Thyroid gland (tissue), 4 donors: ENCODE measurements around the gene ZKSCAN3. TPM values are rescaled to one million over a fixed set of nuclear protein-coding genes. Genes with fewer than 3 reads are reported as not detected.

Experiments
- DNase-seq, 2 donors: peaks; one replicate each; pipeline ENCODE4 v3.0.0-alpha.2; 2019
- H3K27ac ChIP-seq, 3 donors: fragments of 200-600 bp; sonication (generic); 1 replicate in 2 of 3; 2 replicates in 1 of 3; pipeline ENCODE4 v1.5.1; 2016 to 2019; ENCODE audit warnings: mild to moderate bottlenecking in 1 of 3, moderate library complexity in 1 of 3
- H3K27me3 ChIP-seq: fragments of 200-600 bp; sonication (generic); one replicate; pipeline ENCODE4 v1.5.1; 2019
- H3K36me3 ChIP-seq, 2 donors: fragments of 200-600 bp; sonication (generic); one replicate each; pipeline ENCODE4 v1.5.1; 2016 to 2019
- H3K4me1 ChIP-seq, 2 donors: fragments of 200-600 bp; sonication (generic); one replicate each; pipeline ENCODE4 v1.5.1; 2017 to 2019
- H3K4me3 ChIP-seq, 3 donors: fragments of 200-600 bp; sonication (generic); replicated peaks in 1 of 3; 1 replicate in 2 of 3; 2 replicates in 1 of 3; pipeline ENCODE4 v1.5.1; 2016; ENCODE audit warnings: mild to moderate bottlenecking in 1 of 3
- H3K9me3 ChIP-seq: fragments of 200-600 bp; sonication (generic); one replicate; pipeline ENCODE4 v1.5.1; 2017
- POLR2A ChIP-seq, 2 donors: fragments of 450-650 bp; IDR thresholded peaks; one replicate each; pipeline ENCODE4 v1.6.1; 2017; ENCODE audit warnings: antibody characterized with exemption in 2 of 2, mild to moderate bottlenecking in 2 of 2, moderate library complexity in 1 of 2
- WGBS, 2 donors: methylation state at CpG; one replicate each; pipeline ENCODE4 v1.1.5; 2017; 5-methylcytosine and 5-hydroxymethylcytosine counted together
- intact Hi-C: fragments of 100-400 bp; cut with DNase I; formaldehyde crosslinking; loops from one replicate; pipeline ENCODE4 v1.15.1; 2023
- total RNA-seq, 4 donors: library from RNA; depleted of rRNA; stranded (reverse); fragments of >200 nt; gene quantifications; one replicate each; pipeline ENCODE4 v1.2.3, GENCODE V29; 2016
- TF ChIP-seq, protein P1 (sequence below), 6 experiments: fragments of 200-600 bp in 3 of 6; fragments of 450-650 bp in 3 of 6; sonication (generic) in 3 of 6; IDR thresholded peaks; one replicate each; pipeline ENCODE4 v1.5.1; 2016 to 2019; ENCODE audit warnings: antibody characterized with exemption in 6 of 6, mild to moderate bottlenecking in 2 of 6, inconsistent platforms in 1 of 6, moderate library complexity in 1 of 6

The ZKSCAN3 gene
- total RNA-seq, 4 donors from 2014 or later, result 7.0 to 10.5 (median 8.6) TPM

DNA sequence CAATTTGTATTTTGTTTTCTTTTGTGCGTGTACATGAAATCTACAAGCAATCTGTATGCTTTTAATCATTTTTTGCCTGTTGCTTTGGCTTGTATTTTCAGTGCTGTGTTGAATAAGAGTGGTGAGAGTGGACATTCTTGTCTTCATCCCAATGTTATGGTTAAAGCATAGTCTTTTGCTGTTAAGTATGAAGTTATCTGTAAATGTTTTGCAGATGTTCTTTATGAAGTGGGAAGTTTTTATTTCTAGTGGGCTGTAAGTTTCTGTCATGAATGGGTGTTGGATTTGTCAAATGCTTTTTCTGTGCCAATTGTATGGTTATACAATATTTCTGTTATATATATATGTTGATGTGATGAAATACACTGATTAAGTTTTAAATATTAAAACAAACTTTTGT lies 24.2 kb downstream of the ZKSCAN3 start:
- no peaks in the 10 kb centered on the region for H3K36me3 ChIP-seq
- TF ChIP-seq POLR2A (IDR thresholded peaks at IDR 0.05), result no peak
- TF ChIP-seq, protein P1, sequence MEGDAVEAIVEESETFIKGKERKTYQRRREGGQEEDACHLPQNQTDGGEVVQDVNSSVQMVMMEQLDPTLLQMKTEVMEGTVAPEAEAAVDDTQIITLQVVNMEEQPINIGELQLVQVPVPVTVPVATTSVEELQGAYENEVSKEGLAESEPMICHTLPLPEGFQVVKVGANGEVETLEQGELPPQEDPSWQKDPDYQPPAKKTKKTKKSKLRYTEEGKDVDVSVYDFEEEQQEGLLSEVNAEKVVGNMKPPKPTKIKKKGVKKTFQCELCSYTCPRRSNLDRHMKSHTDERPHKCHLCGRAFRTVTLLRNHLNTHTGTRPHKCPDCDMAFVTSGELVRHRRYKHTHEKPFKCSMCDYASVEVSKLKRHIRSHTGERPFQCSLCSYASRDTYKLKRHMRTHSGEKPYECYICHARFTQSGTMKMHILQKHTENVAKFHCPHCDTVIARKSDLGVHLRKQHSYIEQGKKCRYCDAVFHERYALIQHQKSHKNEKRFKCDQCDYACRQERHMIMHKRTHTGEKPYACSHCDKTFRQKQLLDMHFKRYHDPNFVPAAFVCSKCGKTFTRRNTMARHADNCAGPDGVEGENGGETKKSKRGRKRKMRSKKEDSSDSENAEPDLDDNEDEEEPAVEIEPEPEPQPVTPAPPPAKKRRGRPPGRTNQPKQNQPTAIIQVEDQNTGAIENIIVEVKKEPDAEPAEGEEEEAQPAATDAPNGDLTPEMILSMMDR (IDR thresholded peaks at IDR 0.05), result no peak
- H3K9me3 ChIP-seq, result no peaks in the 10 kb centered on the region
- intact Hi-C loops, result no loop called here
- DNase-seq, result no peak
- 97% methylated on average over 1 of the region's 1 CpG for WGBS, 2 donors
- no peaks in the 10 kb centered on the region for H3K27me3 ChIP-seq
- no peak overlapping the region for H3K27ac ChIP-seq
- no peaks in the 10 kb centered on the region for H3K4me1 ChIP-seq
- H3K4me3 ChIP-seq, result no peak overlapping the region

DNA sequence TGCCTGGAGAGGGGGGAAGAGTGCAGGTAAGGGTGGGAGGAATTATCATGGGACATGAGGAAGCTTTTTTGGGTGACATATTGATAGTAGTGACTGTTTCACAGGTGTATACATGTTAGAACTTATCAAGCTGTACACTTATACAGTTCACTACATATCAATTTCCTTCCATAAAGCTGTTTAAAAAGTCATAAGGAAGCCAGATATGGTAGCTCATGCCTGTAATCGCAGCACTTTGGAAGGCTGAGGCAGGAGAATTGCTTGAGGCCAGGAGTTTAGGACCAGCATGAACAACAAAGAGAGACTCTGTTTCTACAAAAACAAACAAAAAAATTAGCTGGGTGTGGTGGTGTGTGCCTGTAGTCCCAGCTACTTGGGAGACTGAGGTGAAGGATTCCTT lies 28.1 kb downstream of the ZKSCAN3 start:
- peaks cover 4 to 8% of the 10 kb centered on the region in 2 donors for H3K36me3 ChIP-seq
- WGBS, 2 donors, result 93 to 100% methylated on average over 1 of the region's 1 CpG

DNA sequence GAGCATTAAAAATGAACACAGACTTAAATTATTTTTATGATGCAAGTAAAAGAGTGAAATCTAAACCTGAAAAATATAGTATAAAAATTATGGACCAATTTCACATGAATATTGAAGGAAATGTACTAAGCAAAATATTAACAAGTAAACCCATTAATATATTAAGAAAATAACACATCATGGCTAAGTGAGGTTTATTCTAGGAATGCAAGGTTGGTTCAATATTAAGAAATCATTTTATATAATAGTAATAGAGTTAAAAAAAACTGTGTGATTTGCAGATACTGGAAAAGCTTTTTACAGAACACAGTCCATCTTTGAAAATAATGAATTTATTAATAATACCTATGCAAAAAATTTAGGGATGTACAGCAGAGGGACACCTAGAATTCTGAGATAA lies 28.9 kb downstream of the ZKSCAN3 start:
- TF ChIP-seq, protein P1 (IDR thresholded peaks at IDR 0.05), result no peak
- TF ChIP-seq POLR2A (IDR thresholded peaks at IDR 0.05), result no peak
- intact Hi-C loops, result no loop called here
- Histone ChIP-seq H3K4me3 (no peak overlapping the region), H3K27me3 (no peaks in the 10 kb centered on the region), H3K9me3 (no peaks in the 10 kb centered on the region), H3K4me1 (peaks cover 0 to 6% of the 10 kb centered on the region in 2 donors), H3K36me3 (peaks cover 4 to 8% of the 10 kb centered on the region in 2 donors), H3K27ac (no peak overlapping the region)
- no peak for DNase-seq

More for the DNA sequence above, 28.1 kb downstream of the ZKSCAN3 start:
- Histone ChIP-seq H3K27ac (no peak overlapping the region), H3K9me3 (no peaks in the 10 kb centered on the region), H3K27me3 (no peaks in the 10 kb centered on the region), H3K4me1 (peaks cover 0 to 4% of the 10 kb centered on the region in 2 donors), H3K4me3 (no peak overlapping the region)
- intact Hi-C loops, result no loop called here
- TF ChIP-seq, protein P1 (IDR thresholded peaks at IDR 0.05), result no peak
- no peak for TF ChIP-seq POLR2A (IDR thresholded peaks at IDR 0.05)
- no peak for DNase-seq

DNA sequence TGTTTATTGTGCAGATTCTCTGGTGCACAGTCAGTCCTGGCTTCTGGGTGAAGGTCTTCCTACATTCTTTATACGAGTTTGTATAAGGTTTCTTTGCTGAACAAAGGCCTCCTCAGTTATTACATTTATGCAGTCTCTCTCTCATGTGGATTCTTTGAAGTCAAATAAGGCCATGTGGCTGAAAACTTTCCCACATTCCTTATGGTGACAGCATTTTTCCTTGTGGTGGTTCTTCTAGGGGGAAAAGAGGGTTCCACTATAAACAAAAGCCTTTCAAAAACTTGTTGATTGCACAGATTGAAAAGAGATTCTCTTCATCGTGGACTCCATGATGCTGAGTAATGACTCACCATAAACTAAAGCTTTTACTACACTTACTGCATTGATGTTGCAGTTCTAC lies 30.6 kb downstream of the ZKSCAN3 start:
- H3K4me3 ChIP-seq, result no peak overlapping the region
- no peaks in the 10 kb centered on the region for H3K27me3 ChIP-seq
- no peaks in the 10 kb centered on the region for H3K9me3 ChIP-seq
- TF ChIP-seq, protein P1 (IDR thresholded peaks at IDR 0.05), result no peak
- TF ChIP-seq POLR2A (IDR thresholded peaks at IDR 0.05), result no peak
- intact Hi-C loops, result no loop called here
- WGBS, 2 donors, result 90 to 97% methylated on average over 2 of the region's 2 CpGs
- no peak for DNase-seq
- peaks cover 4 to 8% of the 10 kb centered on the region in 2 donors for H3K36me3 ChIP-seq
- no peak overlapping the region for H3K27ac ChIP-seq
- H3K4me1 ChIP-seq, result peaks cover 0 to 6% of the 10 kb centered on the region in 2 donors

DNA sequence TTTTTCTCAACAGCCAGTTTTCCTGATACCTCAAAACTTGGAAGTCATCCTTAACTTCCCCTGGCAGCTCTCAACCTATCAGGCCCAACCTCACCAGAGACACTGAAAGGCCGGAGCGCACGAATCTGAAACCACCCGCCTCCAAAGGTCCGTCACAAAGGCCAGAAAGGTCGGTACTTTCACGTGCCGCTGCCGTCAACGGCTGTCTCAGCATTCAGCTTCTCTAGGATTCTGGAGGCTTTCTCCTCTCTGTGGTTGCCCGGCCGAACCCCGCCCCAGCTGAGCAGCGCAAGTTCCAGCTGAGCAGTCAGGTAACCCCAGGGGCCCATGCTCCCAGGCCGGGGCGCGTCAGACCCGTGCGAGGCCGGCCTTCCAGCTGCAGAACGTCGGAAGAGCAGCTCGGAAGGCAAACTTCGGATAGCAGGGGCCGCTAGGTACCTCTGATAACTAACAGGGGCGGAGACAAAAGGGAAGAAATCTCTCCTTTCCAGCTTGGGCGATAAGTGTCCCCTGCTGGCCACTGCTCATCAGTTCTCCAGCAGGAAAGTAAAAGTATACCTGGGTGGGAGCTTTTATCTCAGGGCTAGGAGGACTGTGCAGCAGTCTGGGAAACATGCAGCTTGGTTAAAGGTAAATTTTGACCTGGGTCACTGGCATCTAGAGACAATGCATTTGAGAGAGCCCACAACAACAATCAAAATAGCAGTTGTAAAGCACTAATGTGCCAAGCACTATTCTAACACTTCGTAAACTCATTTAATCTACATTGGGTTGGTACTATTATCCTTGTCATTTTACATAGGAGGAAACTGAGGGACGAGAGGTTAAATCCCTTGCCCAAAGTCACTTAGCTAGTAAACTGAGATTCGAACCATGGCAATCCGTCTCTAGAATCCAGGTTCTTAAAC lies 33.7 kb downstream of the ZKSCAN3 start:
- TF ChIP-seq POLR2A (IDR thresholded peaks at IDR 0.05), result peak in 1 of 2 donors; percentile 38
- TF ChIP-seq, protein P1 (IDR thresholded peaks at IDR 0.05), result peak in 5 of 6 experiments; percentile 16 to 56 (median 45)

More for the DNA sequence above, 33.7 kb downstream of the ZKSCAN3 start:
- Histone ChIP-seq H3K4me3 (peak overlapping the region in 2 of 3 donors; percentile 7 to 38), H3K4me1 (peaks cover 0 to 6% of the 10 kb centered on the region in 2 donors), H3K27ac (peak overlapping the region; percentile 59 to 76 (median 60)), H3K27me3 (no peaks in the 10 kb centered on the region), H3K9me3 (no peaks in the 10 kb centered on the region), H3K36me3 (peaks cover 4 to 9% of the 10 kb centered on the region in 2 donors)
- peak; percentile 90 to 92 for DNase-seq
- intact Hi-C loops, result no loop called here
- 13 to 20% methylated on average over 31 of the region's 31 CpGs for WGBS, 2 donors
